ENCODE measurements around the gene SOX8. TPM values are rescaled to one million over a fixed set of nuclear protein-coding genes. Genes with fewer than 3 reads are reported as not detected.

The SOX8 gene
- total RNA-seq, 1 donor from 2014 or later: 0.96 TPM

GRCh38 chr16:962901-963814 is 18.4 kb upstream of the SOX8 start:
- no peak for DNase-seq
- H3K4me3 ChIP-seq: no peak overlapping the region
- TF ChIP-seq CTCF (IDR thresholded peaks at IDR 0.05; ENCODE audit: borderline replicate concordance): no peak
- H3K4me1 ChIP-seq: peaks cover 12% of the 10 kb centered on the region
- intact Hi-C loops (cut with micrococcal nuclease): no loop called here
- peaks cover 30% of the 10 kb centered on the region for H3K36me3 ChIP-seq
- no peaks in the 10 kb centered on the region for H3K9me3 ChIP-seq (replicated peaks)
- no peak overlapping the region for H3K27ac ChIP-seq (replicated peaks)
- H3K27me3 ChIP-seq (ENCODE audit: low read depth): no peaks in the 10 kb centered on the region

- no peak for DNase-seq
- H3K9me3 ChIP-seq (replicated peaks): no peaks in the 10 kb centered on the region
- no peak overlapping the region for H3K4me3 ChIP-seq
- H3K27ac ChIP-seq (replicated peaks): no peak overlapping the region
- intact Hi-C loops (cut with micrococcal nuclease): no loop called here
- peaks cover 36% of the 10 kb centered on the region for H3K36me3 ChIP-seq
- peaks cover 18% of the 10 kb centered on the region for H3K4me1 ChIP-seq
- H3K27me3 ChIP-seq (ENCODE audit: low read depth): no peaks in the 10 kb centered on the region
- TF ChIP-seq CTCF (IDR thresholded peaks at IDR 0.05; ENCODE audit: borderline replicate concordance): no peak
Measured at GRCh38 chr16:963913-964312, 17.7 kb upstream of the SOX8 start.

GRCh38 chr16:964356-965035 is 17.1 kb upstream of the SOX8 start:
- Histone ChIP-seq H3K27ac (replicated peaks) (no peak overlapping the region), H3K4me3 (no peak overlapping the region), H3K36me3 (peaks cover 37% of the 10 kb centered on the region), H3K4me1 (peaks cover 24% of the 10 kb centered on the region), H3K9me3 (replicated peaks) (no peaks in the 10 kb centered on the region), H3K27me3 (ENCODE audit: low read depth) (no peaks in the 10 kb centered on the region)
- DNase-seq: no peak
- intact Hi-C loops (cut with micrococcal nuclease): no loop called here
- TF ChIP-seq CTCF (IDR thresholded peaks at IDR 0.05; ENCODE audit: borderline replicate concordance): no peak

- no peak for TF ChIP-seq CTCF (IDR thresholded peaks at IDR 0.05; ENCODE audit: borderline replicate concordance)
- Histone ChIP-seq H3K4me3 (no peak overlapping the region), H3K27ac (replicated peaks) (no peak overlapping the region), H3K4me1 (peaks cover 29% of the 10 kb centered on the region), H3K27me3 (ENCODE audit: low read depth) (no peaks in the 10 kb centered on the region), H3K36me3 (peaks cover 37% of the 10 kb centered on the region), H3K9me3 (replicated peaks) (no peaks in the 10 kb centered on the region)
- no peak for DNase-seq
- intact Hi-C loops (cut with micrococcal nuclease): no loop called here
Measured at GRCh38 chr16:965036-965395, 16.6 kb upstream of the SOX8 start.

- TF ChIP-seq CTCF (IDR thresholded peaks at IDR 0.05; ENCODE audit: borderline replicate concordance): no peak
- Histone ChIP-seq H3K27ac (replicated peaks) (no peak overlapping the region), H3K27me3 (ENCODE audit: low read depth) (no peaks in the 10 kb centered on the region), H3K4me3 (no peak overlapping the region), H3K4me1 (peaks cover 34% of the 10 kb centered on the region), H3K36me3 (peaks cover 37% of the 10 kb centered on the region), H3K9me3 (replicated peaks) (no peaks in the 10 kb centered on the region)
- no peak for DNase-seq
- intact Hi-C loops (cut with micrococcal nuclease): no loop called here
Measured at GRCh38 chr16:965487-965886, 16.1 kb upstream of the SOX8 start.

Data from left ventricle myocardium inferior (tissue), 1 donor.